ENCODE measurements around the gene TEX2. TPM values are rescaled to one million over a fixed set of nuclear protein-coding genes. Genes with fewer than 3 reads are reported as not detected.
A peak's percentile ranks its signal among the peaks of the same experiment; 100 is the strongest.

TEX2 gene
- total and polyA plus RNA-seq, 5 donors from 2014 or later: 6.0 to 9.3 (median 6.1) TPM

DNA sequence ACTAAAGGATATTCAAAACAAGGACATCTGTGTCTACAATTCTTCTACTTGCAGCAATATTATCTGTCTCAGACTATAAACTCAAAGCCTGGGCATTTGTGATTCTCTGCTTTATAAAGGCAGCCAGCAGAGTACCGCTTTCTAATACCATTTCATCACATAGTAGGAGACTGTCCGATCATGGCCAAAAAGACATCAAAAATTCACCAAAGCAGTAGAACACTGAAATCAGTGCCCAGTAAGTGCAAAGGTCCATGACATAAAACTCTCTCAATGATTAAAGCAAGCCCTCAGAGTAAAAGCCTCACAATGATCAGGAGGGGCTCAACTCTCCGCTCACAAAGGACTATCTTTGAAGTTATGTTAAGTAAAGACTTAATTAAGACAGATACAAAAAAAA lies 156.1 kb downstream of the TEX2 start:
- Histone ChIP-seq H3K9me3 (ENCODE audit: control insufficient read depth in 2 of 2, low read length in 2 of 2) (no peaks in the 10 kb centered on the region), H3K4me3 (ENCODE audit: low read depth, low read length) (peak overlapping the region; percentile 42), H3K27ac (ENCODE audit: insufficient read depth, low read length, poor library complexity, severe bottlenecking) (peak overlapping the region; percentile 60), H3K4me1 (ENCODE audit: control insufficient read depth, insufficient read depth, low read length, poor library complexity, severe bottlenecking) (peaks cover 48% of the 10 kb centered on the region), H3K36me3 (ENCODE audit: control insufficient read depth, insufficient read depth, low read length) (no peaks in the 10 kb centered on the region), H3K27me3 (ENCODE audit: control insufficient read depth, insufficient read depth, low read length) (no peaks in the 10 kb centered on the region)
- H3K4me1 Mint-ChIP-seq: peaks cover 32 to 78% (median 43%) of the 10 kb centered on the region in 4 donors
- peak overlapping the region; percentile 66 to 99 (median 73) for H3K27ac Mint-ChIP-seq
- peak overlapping the region in 3 of 4 donors; percentile 58 to 68 (median 67) for H3K4me3 Mint-ChIP-seq
- no peaks in the 10 kb centered on the region for H3K9me3 Mint-ChIP-seq
- ATAC-seq (ENCODE audit: low read depth in 2 of 2) (no peak), DNase-seq (no peak)
- H3K36me3 Mint-ChIP-seq: peaks cover 11% of the 10 kb centered on the region
- no peaks in the 10 kb centered on the region for H3K27me3 Mint-ChIP-seq

DNA sequence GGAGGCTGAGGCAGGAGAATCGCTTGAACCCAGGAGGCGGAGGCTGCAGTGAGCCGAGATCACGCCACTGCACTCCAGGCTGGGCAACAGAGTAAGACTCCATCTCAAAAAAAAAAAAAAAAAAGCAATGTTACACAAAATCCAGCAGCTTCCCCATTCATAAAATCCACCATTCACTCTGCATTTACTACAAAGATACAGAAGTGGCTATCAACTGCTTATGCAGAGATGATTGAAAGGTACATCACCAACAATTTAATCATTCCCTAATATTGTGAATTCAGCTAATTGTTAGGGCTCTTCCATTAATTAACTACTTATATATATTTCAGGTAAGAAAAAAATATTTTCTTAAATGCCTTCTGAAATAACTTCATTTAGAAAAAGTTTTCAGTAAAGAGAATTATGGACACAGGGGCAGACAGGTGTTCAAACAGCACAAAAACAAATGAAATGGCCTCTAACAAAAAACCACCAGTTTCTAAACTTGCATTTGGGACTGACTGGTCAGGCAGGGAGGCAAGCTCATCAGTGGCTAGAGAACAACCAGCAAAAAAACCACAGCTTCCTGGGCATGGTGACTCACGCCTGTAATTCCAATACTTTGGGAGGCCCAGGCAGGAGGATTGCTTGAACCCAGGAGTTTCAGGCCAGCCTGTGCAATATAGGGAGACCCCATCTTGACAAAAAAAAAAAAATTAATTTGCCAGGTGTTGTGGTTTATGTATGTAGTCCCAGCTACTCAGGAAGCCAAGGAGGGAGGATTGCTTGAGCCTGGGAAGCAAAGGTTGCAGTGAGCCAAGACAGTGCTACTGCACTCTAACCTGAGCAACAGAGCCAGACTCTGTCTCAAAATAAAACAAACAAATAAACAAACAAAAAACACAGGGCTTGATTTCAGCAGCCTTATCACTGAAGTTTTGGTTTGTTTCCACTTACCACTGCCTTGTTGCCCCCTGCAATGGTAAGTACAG lies 159.4 kb downstream of the TEX2 start:
- peaks cover 10% of the 10 kb centered on the region for H3K36me3 Mint-ChIP-seq
- H3K27ac Mint-ChIP-seq: peak overlapping the region; percentile 36 to 73 (median 48)
- H3K36me3 ChIP-seq (ENCODE audit: control insufficient read depth, insufficient read depth, low read length): no peaks in the 10 kb centered on the region
- no peak overlapping the region for H3K27ac ChIP-seq (ENCODE audit: insufficient read depth, low read length, poor library complexity, severe bottlenecking)
- H3K4me3 Mint-ChIP-seq: peak overlapping the region in 1 of 4 donors; percentile 57
- ATAC-seq (ENCODE audit: low read depth in 2 of 2): no peak
- no peaks in the 10 kb centered on the region for H3K27me3 ChIP-seq (ENCODE audit: control insufficient read depth, insufficient read depth, low read length)
- H3K4me1 Mint-ChIP-seq: peaks cover 29 to 67% (median 37%) of the 10 kb centered on the region in 4 donors
- no peak for DNase-seq
- no peaks in the 10 kb centered on the region for H3K9me3 Mint-ChIP-seq
- peak overlapping the region; percentile 16 for H3K4me3 ChIP-seq (ENCODE audit: low read depth, low read length)
- peaks cover 44% of the 10 kb centered on the region for H3K4me1 ChIP-seq (ENCODE audit: control insufficient read depth, insufficient read depth, low read length, poor library complexity, severe bottlenecking)
- no peaks in the 10 kb centered on the region for H3K9me3 ChIP-seq (ENCODE audit: control insufficient read depth in 2 of 2, low read length in 2 of 2)
- no peaks in the 10 kb centered on the region for H3K27me3 Mint-ChIP-seq

DNA sequence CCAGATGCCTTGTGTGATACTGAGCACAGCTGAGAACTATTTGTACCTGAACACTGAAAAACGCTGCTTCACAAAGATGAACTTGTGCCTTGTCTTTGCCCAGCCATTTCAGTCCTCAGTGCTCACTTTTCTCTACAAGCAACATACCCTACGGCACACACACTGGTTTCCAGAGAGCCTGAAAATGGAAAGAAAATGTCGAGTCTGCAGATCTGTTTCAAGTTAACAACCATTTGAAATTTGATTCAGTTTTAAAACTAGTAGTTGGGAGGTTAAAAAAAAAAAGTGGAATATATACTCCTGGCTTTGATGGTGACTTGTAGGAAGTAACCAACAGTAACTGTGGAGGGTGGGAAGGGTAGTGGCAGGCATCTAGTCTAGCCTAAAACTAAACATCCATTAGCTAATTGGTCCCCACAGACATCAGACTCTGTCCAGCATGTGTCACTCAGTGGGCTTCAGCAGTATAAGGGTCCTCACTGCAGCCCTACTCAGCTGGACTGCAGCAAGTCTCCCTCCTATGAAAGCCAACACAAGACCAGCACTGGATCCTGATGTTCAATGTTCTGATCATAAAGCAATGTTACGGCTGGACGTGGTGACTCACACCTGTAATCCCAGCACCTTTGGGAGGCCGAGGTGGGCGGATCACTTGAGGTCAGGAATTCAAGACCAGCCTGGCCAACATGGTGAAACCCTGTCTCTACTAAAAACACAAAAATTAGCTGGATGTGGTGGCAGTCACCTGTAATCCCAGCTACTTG lies 160.3 kb downstream of the TEX2 start:
- no peaks in the 10 kb centered on the region for H3K27me3 Mint-ChIP-seq
- H3K9me3 Mint-ChIP-seq: no peaks in the 10 kb centered on the region
- no peak overlapping the region for H3K4me3 Mint-ChIP-seq
- peaks cover 44% of the 10 kb centered on the region for H3K4me1 ChIP-seq (ENCODE audit: control insufficient read depth, insufficient read depth, low read length, poor library complexity, severe bottlenecking)
- peaks cover 3% of the 10 kb centered on the region for H3K36me3 ChIP-seq (ENCODE audit: control insufficient read depth, insufficient read depth, low read length)
- ATAC-seq (ENCODE audit: low read depth in 2 of 2): no peak
- peak overlapping the region; percentile 27 to 60 (median 48) for H3K27ac Mint-ChIP-seq
- no peaks in the 10 kb centered on the region for H3K9me3 ChIP-seq (ENCODE audit: control insufficient read depth in 2 of 2, low read length in 2 of 2)
- peaks cover 10% of the 10 kb centered on the region for H3K36me3 Mint-ChIP-seq
- DNase-seq: no peak
- H3K27ac ChIP-seq (ENCODE audit: insufficient read depth, low read length, poor library complexity, severe bottlenecking): no peak overlapping the region
- no peaks in the 10 kb centered on the region for H3K27me3 ChIP-seq (ENCODE audit: control insufficient read depth, insufficient read depth, low read length)
- peaks cover 29 to 64% (median 32%) of the 10 kb centered on the region in 4 donors for H3K4me1 Mint-ChIP-seq
- H3K4me3 ChIP-seq (ENCODE audit: low read depth, low read length): no peak overlapping the region

DNA sequence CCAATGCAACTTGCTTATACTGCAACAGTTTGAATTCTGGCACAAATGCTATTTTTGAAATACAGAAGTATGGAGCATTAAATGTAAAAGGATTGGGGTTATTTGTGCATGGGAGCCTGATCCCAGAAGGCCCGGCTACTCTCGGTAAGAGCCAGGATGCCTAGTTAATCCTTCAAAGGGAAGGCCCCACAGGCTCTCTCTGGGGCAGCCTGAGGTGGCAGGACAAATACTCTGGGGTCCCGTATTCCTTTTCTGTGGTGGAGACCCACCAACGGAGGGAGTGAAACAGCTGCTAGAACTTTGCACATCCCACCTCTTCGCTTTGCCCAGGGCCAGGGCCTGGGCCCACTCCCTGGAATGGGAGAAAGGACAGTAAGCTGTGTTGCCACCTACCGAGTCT lies 163.5 kb downstream of the TEX2 start:
- ATAC-seq (ENCODE audit: low read depth in 2 of 2) (no peak), DNase-seq (no peak)
- Histone ChIP-seq H3K4me3 (ENCODE audit: low read depth, low read length) (no peak overlapping the region), H3K36me3 (ENCODE audit: control insufficient read depth, insufficient read depth, low read length) (peaks cover 25% of the 10 kb centered on the region), H3K4me1 (ENCODE audit: control insufficient read depth, insufficient read depth, low read length, poor library complexity, severe bottlenecking) (peaks cover 14% of the 10 kb centered on the region), H3K27ac (ENCODE audit: insufficient read depth, low read length, poor library complexity, severe bottlenecking) (no peak overlapping the region), H3K27me3 (ENCODE audit: control insufficient read depth, insufficient read depth, low read length) (no peaks in the 10 kb centered on the region), H3K9me3 (ENCODE audit: control insufficient read depth in 2 of 2, low read length in 2 of 2) (no peaks in the 10 kb centered on the region)
- H3K4me3 Mint-ChIP-seq: no peak overlapping the region
- H3K9me3 Mint-ChIP-seq: no peaks in the 10 kb centered on the region
- no peaks in the 10 kb centered on the region for H3K27me3 Mint-ChIP-seq
- peaks cover 33% of the 10 kb centered on the region for H3K36me3 Mint-ChIP-seq
- H3K4me1 Mint-ChIP-seq: peaks cover 13 to 51% (median 29%) of the 10 kb centered on the region in 4 donors
- H3K27ac Mint-ChIP-seq: peak overlapping the region in 1 of 3 donors; percentile 64

Other genes with a start within 250 kb of the TEX2 start
- gene ICAM2, start 242.6 kb downstream of the TEX2 start, total RNA-seq: 106 TPM
- 100 to 1,000 TPM; 465 to 625 (median 548) TPM for gene ICAM2, start 242.6 kb downstream of the TEX2 start, polyA plus RNA-seq
- 96.7 TPM for gene ERN1, start 133.1 kb downstream of the TEX2 start, total RNA-seq
- 10 to 100 TPM; 30.2 to 39.3 (median 35.1) TPM for gene ERN1, start 133.1 kb downstream of the TEX2 start, polyA plus RNA-seq
- gene PECAM1, start 127.6 kb upstream of the TEX2 start, total RNA-seq: 8.8 TPM
- gene PECAM1, start 127.6 kb upstream of the TEX2 start, polyA plus RNA-seq: 10 to 100 TPM in 2 of 4 donors, 1 to 10 TPM in 2; 4.0 to 22.9 (median 13.3) TPM
- 0.67 TPM for gene MILR1, start 185.9 kb upstream of the TEX2 start, total RNA-seq
- not detected for gene MILR1, start 185.9 kb upstream of the TEX2 start, polyA plus RNA-seq
- gene POLG2, start 233.8 kb upstream of the TEX2 start, total RNA-seq: 49.3 TPM
- gene POLG2, start 233.8 kb upstream of the TEX2 start, polyA plus RNA-seq: 10 to 100 TPM; 10.2 to 11.1 (median 10.2) TPM
- 2,976 TPM for gene DDX5, start 243.0 kb upstream of the TEX2 start, total RNA-seq
- 1,000 to 10,000 TPM in 3 of 4 donors, 100 to 1,000 TPM in 1; 887 to 1,222 (median 1,070) TPM for gene DDX5, start 243.0 kb upstream of the TEX2 start, polyA plus RNA-seq
- gene CEP95, start 243.7 kb upstream of the TEX2 start, total RNA-seq: 173 TPM
- 10 to 100 TPM in 3 of 4 donors, 1 to 10 TPM in 1; 9.2 to 11.6 (median 10.8) TPM for gene CEP95, start 243.7 kb upstream of the TEX2 start, polyA plus RNA-seq

Data from CD4-positive, CD25-positive, alpha-beta regulatory T cell (primary cell).